ENCODE results near the gene CAMSAP1. TPM values are rescaled to one million over a fixed set of nuclear protein-coding genes. Genes with fewer than 3 reads are reported as not detected.

Gene CAMSAP1
- total and polyA plus RNA-seq, 10 of the 15 experiments (the other 5 are each of a cell fraction or from before 2014, with no cell fraction given), result 1.4 to 24.7 (median 8.0) TPM

- no TSS peak for BruUV-seq (replicated peaks)
- ChIA-PET SMC1A (ENCODE audit: uncharacterized antibody, unreplicated experiment) (no interaction called here), POLR2A (no interaction called here), CTCF (no interaction called here), RAD21 (ENCODE audit: unreplicated experiment) (no interaction called here)
- H3K4me2 ChIP-seq (ENCODE audit: control insufficient read depth, insufficient read depth), result no peak overlapping the region
- no peak overlapping the region for H3K9ac ChIP-seq (ENCODE audit: control insufficient read depth, insufficient read depth, low read length)
- H3K27ac ChIP-seq (ENCODE audit: control insufficient read depth, insufficient read depth), result no peak overlapping the region
- in situ Hi-C loops (cut with MboI) (no loop called here), intact Hi-C loops (cut with micrococcal nuclease; ENCODE audit: unreplicated experiment) (no loop called here)
- no peaks in the 10 kb centered on the region for H3K9me3 ChIP-seq (replicated peaks; ENCODE audit: control insufficient read depth, insufficient read depth, low read length)
- H4K20me1 ChIP-seq (ENCODE audit: control insufficient read depth, insufficient read depth), result no peaks in the 10 kb centered on the region
- no peaks in the 10 kb centered on the region for H3K79me2 ChIP-seq (ENCODE audit: control insufficient read depth, insufficient read depth, low read length)
- H3K27me3 ChIP-seq (replicated peaks in 1 of 2; ENCODE audit: control insufficient read depth in 2 of 2, insufficient read depth in 2 of 2, low read length in 1 of 2), result no peaks in the 10 kb centered on the region
- H3K4me1 ChIP-seq (ENCODE audit: control insufficient read depth, insufficient read depth, low read length), result no peaks in the 10 kb centered on the region
- no peak for ATAC-seq
- H3K4me3 ChIP-seq, result no peak overlapping the region
- no peak for TF ChIP-seq SIX5 (IDR thresholded peaks at IDR 0.05; ENCODE audit: low read depth, low read length, severe bottlenecking)
- no peak for TF ChIP-seq PRDM15 (CRISPR knock-in tag; IDR thresholded peaks at IDR 0.05)
- TF ChIP-seq SKIL (IDR thresholded peaks at IDR 0.05; ENCODE audit: low read depth, poor library complexity, severe bottlenecking), result no peak
- TF ChIP-seq KLF5 (IDR thresholded peaks at IDR 0.05; ENCODE audit: partially characterized antibody), result no peak
- TF ChIP-seq, protein P1, sequence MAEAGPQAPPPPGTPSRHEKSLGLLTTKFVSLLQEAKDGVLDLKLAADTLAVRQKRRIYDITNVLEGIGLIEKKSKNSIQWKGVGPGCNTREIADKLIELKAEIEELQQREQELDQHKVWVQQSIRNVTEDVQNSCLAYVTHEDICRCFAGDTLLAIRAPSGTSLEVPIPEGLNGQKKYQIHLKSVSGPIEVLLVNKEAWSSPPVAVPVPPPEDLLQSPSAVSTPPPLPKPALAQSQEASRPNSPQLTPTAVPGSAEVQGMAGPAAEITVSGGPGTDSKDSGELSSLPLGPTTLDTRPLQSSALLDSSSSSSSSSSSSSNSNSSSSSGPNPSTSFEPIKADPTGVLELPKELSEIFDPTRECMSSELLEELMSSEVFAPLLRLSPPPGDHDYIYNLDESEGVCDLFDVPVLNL (IDR thresholded peaks at IDR 0.05; ENCODE audit: low read depth, low read length), result no peak
- TF ChIP-seq RELA (IDR thresholded peaks at IDR 0.05; ENCODE audit: borderline replicate concordance, partially characterized antibody), result no peak
- no peak for TF ChIP-seq FOXM1 (IDR thresholded peaks at IDR 0.05; ENCODE audit: low read depth, low read length)
- TF ChIP-seq STAT1 (conservative IDR thresholded peaks at IDR 0.05), result no peak
- TF ChIP-seq, protein P2, sequence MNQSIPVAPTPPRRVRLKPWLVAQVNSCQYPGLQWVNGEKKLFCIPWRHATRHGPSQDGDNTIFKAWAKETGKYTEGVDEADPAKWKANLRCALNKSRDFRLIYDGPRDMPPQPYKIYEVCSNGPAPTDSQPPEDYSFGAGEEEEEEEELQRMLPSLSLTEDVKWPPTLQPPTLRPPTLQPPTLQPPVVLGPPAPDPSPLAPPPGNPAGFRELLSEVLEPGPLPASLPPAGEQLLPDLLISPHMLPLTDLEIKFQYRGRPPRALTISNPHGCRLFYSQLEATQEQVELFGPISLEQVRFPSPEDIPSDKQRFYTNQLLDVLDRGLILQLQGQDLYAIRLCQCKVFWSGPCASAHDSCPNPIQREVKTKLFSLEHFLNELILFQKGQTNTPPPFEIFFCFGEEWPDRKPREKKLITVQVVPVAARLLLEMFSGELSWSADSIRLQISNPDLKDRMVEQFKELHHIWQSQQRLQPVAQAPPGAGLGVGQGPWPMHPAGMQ (IDR thresholded peaks at IDR 0.05; ENCODE audit: borderline replicate concordance), result no peak
- no peak for TF ChIP-seq SMC3 (IDR thresholded peaks at IDR 0.05; ENCODE audit: borderline replicate concordance, low read length)
- TF ChIP-seq BCLAF1 (IDR thresholded peaks at IDR 0.05), result no peak
- 45% methylated on average over 12 of the region's 12 CpGs for WGBS (ENCODE audit: insufficient coverage, insufficient replicate concordance, low lambda C conversion rate, missing lambda C conversion rate)
- DNase-seq (ENCODE audit: low read depth, low spot score), result no peak
- H3K36me3 ChIP-seq (ENCODE audit: control insufficient read depth in 2 of 2, insufficient read depth in 2 of 2, low read length in 1 of 2), result no peaks in the 10 kb centered on the region
- no peak overlapping the region for H2AFZ ChIP-seq (ENCODE audit: control insufficient read depth, low read depth, low read length)
- FAIRE-seq, result no peak
These were observed 146.9 kb downstream of the CAMSAP1 start for GRCh38 chr9:135760465-135760864.
